CD14-positive monocyte (primary cell): ENCODE results near the gene CPT1C. TPM values are rescaled to one million over a fixed set of nuclear protein-coding genes. Genes with fewer than 3 reads are reported as not detected.
A peak's percentile ranks its signal among the peaks of the same experiment; 100 is the strongest.

Experiments
- DNase-seq, 3 donors: peaks; one replicate each; pipeline ENCODE4 v3.0.0-alpha.2; 2011 to 2022
- H2AFZ ChIP-seq: 2 replicates; pipeline ENCODE4 v1.6.0; 2012; ENCODE audit warnings: mild to moderate bottlenecking, low read depth, low read length, inconsistent platforms; ENCODE audit not compliant: insufficient read depth, poor library complexity, severe bottlenecking
- H3K27ac ChIP-seq, 2 donors: 1 replicate in 1 of 2; 2 replicates in 1 of 2; pipeline ENCODE4 v1.5.1; 2012 to 2013; ENCODE audit warnings: low read length in 2 of 2, control low read depth in 1 of 2, inconsistent platforms in 1 of 2, low read depth in 1 of 2, mild to moderate bottlenecking in 1 of 2
- H3K27me3 ChIP-seq, 2 donors: one replicate each; pipeline versions ENCODE4 v1.6.0 to v1.6.1; 2011 to 2013; ENCODE audit warnings: low read length in 2 of 2; ENCODE audit not compliant: control insufficient read depth in 2 of 2, insufficient read depth in 2 of 2
- H3K36me3 ChIP-seq, 2 donors: replicated peaks in 1 of 2; 1 replicate in 1 of 2; 2 replicates in 1 of 2; pipeline versions ENCODE4 v1.5.1 to v1.6.1; 2012 to 2013; ENCODE audit warnings: low read length in 2 of 2, control low read depth in 1 of 2, inconsistent platforms in 1 of 2, mild to moderate bottlenecking in 1 of 2; ENCODE audit not compliant: insufficient read depth in 2 of 2, control insufficient read depth in 1 of 2
- H3K4me1 ChIP-seq, 2 donors: 1 replicate in 1 of 2; 2 replicates in 1 of 2; pipeline versions ENCODE4 v1.5.1 to v1.6.1; 2012 to 2013; ENCODE audit warnings: low read length in 2 of 2, control low read depth in 1 of 2, inconsistent platforms in 1 of 2, mild to moderate bottlenecking in 1 of 2, moderate library complexity in 1 of 2; ENCODE audit not compliant: insufficient read depth in 2 of 2, control insufficient read depth in 1 of 2
- H3K4me2 ChIP-seq: replicated peaks from 2 replicates; pipeline ENCODE3; 2012; ENCODE audit warnings: low read length, moderate library complexity, mild to moderate bottlenecking; ENCODE audit not compliant: poor library complexity, severe bottlenecking; ENCODE audit errors: extremely low read depth
- H3K4me3 ChIP-seq, 3 experiments: fragments of 200-600 bp in 1 of 3; sonication (generic) in 1 of 3; replicated peaks in 1 of 3; 1 replicate in 2 of 3; 2 replicates in 1 of 3; pipeline ENCODE4 v1.5.1; 2011 to 2013; ENCODE audit warnings: low read length in 3 of 3, mild to moderate bottlenecking in 3 of 3, control low read depth in 2 of 3, low read depth in 2 of 3, inconsistent platforms in 1 of 3, moderate library complexity in 1 of 3
- H3K79me2 ChIP-seq: 2 replicates; pipeline ENCODE4 v1.6.0; 2012; ENCODE audit warnings: mild to moderate bottlenecking, control low read depth, inconsistent platforms, low read length, moderate library complexity; ENCODE audit not compliant: insufficient read depth
- H3K9ac ChIP-seq: 2 replicates; pipeline ENCODE4 v1.6.0; 2017; ENCODE audit warnings: low read length, mild to moderate bottlenecking; ENCODE audit not compliant: insufficient read depth, poor library complexity, severe bottlenecking
- H3K9me3 ChIP-seq, 2 donors: replicated peaks in 1 of 2; 1 replicate in 1 of 2; 2 replicates in 1 of 2; pipeline versions ENCODE4 v1.5.1 to v1.6.1; 2012 to 2013; ENCODE audit warnings: low read length in 2 of 2, control low read depth in 1 of 2; ENCODE audit not compliant: control insufficient read depth in 1 of 2, insufficient read depth in 1 of 2
- H4K20me1 ChIP-seq: 2 replicates; pipeline ENCODE4 v1.6.0; 2012; ENCODE audit warnings: mild to moderate bottlenecking, low read length, control low read depth, moderate library complexity; ENCODE audit not compliant: insufficient read depth
- H3K27ac Mint-ChIP-seq, 7 donors: one replicate each; pipeline ENCODE4 v1.8.0; 2020; ENCODE audit warnings: mild to moderate bottlenecking in 7 of 7, mixed read lengths in 7 of 7, moderate library complexity in 6 of 7, inconsistent platforms in 2 of 7
- H3K27me3 Mint-ChIP-seq, 3 donors: one replicate each; pipeline ENCODE4 v1.8.0; 2021 to 2022; ENCODE audit warnings: low read depth in 3 of 3, mild to moderate bottlenecking in 3 of 3, mixed read lengths in 3 of 3, moderate library complexity in 3 of 3, inconsistent platforms in 1 of 3
- H3K36me3 Mint-ChIP-seq, 2 donors: one replicate each; pipeline ENCODE4 v1.8.0; 2020; ENCODE audit warnings: mixed read lengths in 2 of 2, inconsistent platforms in 1 of 2, mild to moderate bottlenecking in 1 of 2
- H3K4me1 Mint-ChIP-seq: one replicate; pipeline ENCODE4 v1.8.0; 2020; ENCODE audit warnings: mild to moderate bottlenecking, mixed read lengths
- H3K4me3 Mint-ChIP-seq, 2 donors: one replicate each; pipeline ENCODE4 v1.8.0; 2020; ENCODE audit warnings: mild to moderate bottlenecking in 2 of 2, mixed read lengths in 2 of 2, moderate library complexity in 1 of 2
- H3K9me3 Mint-ChIP-seq, 7 donors: one replicate each; pipeline ENCODE4 v1.8.0; 2020 to 2022; ENCODE audit warnings: mixed read lengths in 7 of 7, mild to moderate bottlenecking in 6 of 7, moderate library complexity in 6 of 7, inconsistent platforms in 2 of 7
- WGBS: methylation state at CpG from one replicate; pipeline ENCODE4 v1.1.5; 2013; ENCODE audit warnings: missing lambda C conversion rate; ENCODE audit not compliant: insufficient coverage; 5-methylcytosine and 5-hydroxymethylcytosine counted together
- intact Hi-C, 2 donors: fragments of 100-400 bp; cut with micrococcal nuclease; formaldehyde crosslinking; loops; one replicate each; pipeline versions ENCODE4 v1.15.0 to v1.15.1; 2023
- polyA plus RNA-seq, 3 donors: library from polyadenylated mRNA; depleted of rRNA in 1 of 3; unstranded in 2 of 3; stranded (reverse) in 1 of 3; fragments of 300-500 nt in 2 of 3; fragments of >200 nt in 1 of 3; fragmentation: Illumina TruSeq in 2 of 3; gene quantifications; 1 replicate in 2 of 3; 2 replicates in 1 of 3; pipeline ENCODE4 v1.2.3, GENCODE V29; 2012 to 2021
- TF ChIP-seq, protein P1 (sequence below): fragments of 200-600 bp; IDR thresholded peaks from one replicate; pipeline ENCODE4 v1.8.0; 2022; ENCODE audit warnings: antibody characterized with exemption, mild to moderate bottlenecking

The CPT1C gene
- polyA plus RNA-seq, 3 donors, result not detected

GRCh38 chr19:49739933-49740332 is 49.0 kb downstream of the CPT1C start:
- H3K27me3 ChIP-seq, result no peaks in the 10 kb centered on the region
- no peaks in the 10 kb centered on the region for H3K79me2 ChIP-seq
- 96% methylated on average over 5 of the region's 10 CpGs for WGBS
- no peak for DNase-seq
- no peak overlapping the region for H2AFZ ChIP-seq
- H4K20me1 ChIP-seq, result no peaks in the 10 kb centered on the region
- TF ChIP-seq, protein P1, sequence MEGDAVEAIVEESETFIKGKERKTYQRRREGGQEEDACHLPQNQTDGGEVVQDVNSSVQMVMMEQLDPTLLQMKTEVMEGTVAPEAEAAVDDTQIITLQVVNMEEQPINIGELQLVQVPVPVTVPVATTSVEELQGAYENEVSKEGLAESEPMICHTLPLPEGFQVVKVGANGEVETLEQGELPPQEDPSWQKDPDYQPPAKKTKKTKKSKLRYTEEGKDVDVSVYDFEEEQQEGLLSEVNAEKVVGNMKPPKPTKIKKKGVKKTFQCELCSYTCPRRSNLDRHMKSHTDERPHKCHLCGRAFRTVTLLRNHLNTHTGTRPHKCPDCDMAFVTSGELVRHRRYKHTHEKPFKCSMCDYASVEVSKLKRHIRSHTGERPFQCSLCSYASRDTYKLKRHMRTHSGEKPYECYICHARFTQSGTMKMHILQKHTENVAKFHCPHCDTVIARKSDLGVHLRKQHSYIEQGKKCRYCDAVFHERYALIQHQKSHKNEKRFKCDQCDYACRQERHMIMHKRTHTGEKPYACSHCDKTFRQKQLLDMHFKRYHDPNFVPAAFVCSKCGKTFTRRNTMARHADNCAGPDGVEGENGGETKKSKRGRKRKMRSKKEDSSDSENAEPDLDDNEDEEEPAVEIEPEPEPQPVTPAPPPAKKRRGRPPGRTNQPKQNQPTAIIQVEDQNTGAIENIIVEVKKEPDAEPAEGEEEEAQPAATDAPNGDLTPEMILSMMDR, result no peak
- H3K9me3 ChIP-seq, result no peaks in the 10 kb centered on the region
- H3K9ac ChIP-seq, result no peak overlapping the region
- no peak overlapping the region for H3K4me3 ChIP-seq
- Mint-ChIP-seq H3K27ac (no peak overlapping the region), H3K9me3 (peaks cover 0 to 15% (median 2%) of the 10 kb centered on the region in 7 donors), H3K4me3 (no peak overlapping the region), H3K27me3 (peaks cover 0 to 2% (median 0%) of the 10 kb centered on the region in 3 donors), H3K4me1 (peaks cover 11% of the 10 kb centered on the region), H3K36me3 (no peaks in the 10 kb centered on the region)
- no peaks in the 10 kb centered on the region for H3K36me3 ChIP-seq
- H3K4me2 ChIP-seq, result no peak overlapping the region
- H3K27ac ChIP-seq, result no peak overlapping the region
- intact Hi-C loops, result no loop called here
- H3K4me1 ChIP-seq, result peaks cover 3 to 6% of the 10 kb centered on the region in 2 donors

DNA sequence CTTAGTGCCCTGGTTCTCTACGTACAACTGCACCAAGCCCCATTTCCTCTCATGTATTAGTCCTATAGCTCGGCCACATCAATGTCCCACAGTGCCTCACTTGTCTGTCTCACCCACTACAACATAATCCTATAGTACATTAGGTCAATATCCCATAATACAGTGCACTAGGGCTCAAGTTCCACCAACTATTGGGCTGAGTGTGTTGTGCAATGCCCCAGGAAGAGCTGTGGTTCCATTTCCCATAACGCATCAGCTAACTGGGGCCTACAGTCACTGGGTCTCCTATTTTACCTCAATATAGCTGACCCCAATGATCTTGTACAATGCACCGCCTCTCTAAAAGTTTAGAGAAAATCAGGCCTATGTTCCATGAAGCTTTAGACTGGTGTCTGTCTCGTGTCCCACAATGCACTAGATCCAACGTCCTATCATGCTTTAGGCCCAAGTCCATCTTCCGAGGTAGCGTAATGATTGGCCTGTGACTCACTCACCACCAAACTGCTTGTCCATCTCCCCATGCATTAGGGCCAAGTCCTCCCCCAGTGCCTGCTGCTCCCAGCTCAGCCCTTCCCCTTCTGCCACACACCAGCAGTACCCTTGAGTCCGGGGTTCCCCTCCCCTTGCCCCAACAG is 50.4 kb downstream of the CPT1C start:
- TF ChIP-seq, protein P1, result no peak
- no peaks in the 10 kb centered on the region for H3K27me3 ChIP-seq
- H3K27ac ChIP-seq, result peak overlapping the region in 1 of 2 donors; percentile 11
- 46% methylated on average over 7 of the region's 9 CpGs for WGBS
- H3K4me1 ChIP-seq, result peaks cover 3 to 6% of the 10 kb centered on the region in 2 donors
- H3K36me3 ChIP-seq, result no peaks in the 10 kb centered on the region
- peaks cover 0 to 24% (median 7%) of the 10 kb centered on the region in 7 donors for H3K9me3 Mint-ChIP-seq
- intact Hi-C loops, result no loop called here
- DNase-seq, result peak in 1 of 3 donors; percentile 12
- peaks cover 0 to 4% (median 0%) of the 10 kb centered on the region in 3 donors for H3K27me3 Mint-ChIP-seq
- H3K4me2 ChIP-seq, result no peak overlapping the region
- no peak overlapping the region for H3K4me3 ChIP-seq
- peaks cover 0 to 4% of the 10 kb centered on the region in 2 donors for H3K9me3 ChIP-seq
- no peaks in the 10 kb centered on the region for H3K36me3 Mint-ChIP-seq
- H3K4me1 Mint-ChIP-seq, result peaks cover 19% of the 10 kb centered on the region
- H2AFZ ChIP-seq, result peak overlapping the region; percentile 58
- peak overlapping the region in 4 of 7 donors; percentile 18 to 53 (median 34) for H3K27ac Mint-ChIP-seq
- H4K20me1 ChIP-seq, result no peaks in the 10 kb centered on the region
- H3K4me3 Mint-ChIP-seq, result no peak overlapping the region
- no peaks in the 10 kb centered on the region for H3K79me2 ChIP-seq
- H3K9ac ChIP-seq, result no peak overlapping the region
